ENCODE results near the gene TEKT5.

Gene TEKT5

DNA sequence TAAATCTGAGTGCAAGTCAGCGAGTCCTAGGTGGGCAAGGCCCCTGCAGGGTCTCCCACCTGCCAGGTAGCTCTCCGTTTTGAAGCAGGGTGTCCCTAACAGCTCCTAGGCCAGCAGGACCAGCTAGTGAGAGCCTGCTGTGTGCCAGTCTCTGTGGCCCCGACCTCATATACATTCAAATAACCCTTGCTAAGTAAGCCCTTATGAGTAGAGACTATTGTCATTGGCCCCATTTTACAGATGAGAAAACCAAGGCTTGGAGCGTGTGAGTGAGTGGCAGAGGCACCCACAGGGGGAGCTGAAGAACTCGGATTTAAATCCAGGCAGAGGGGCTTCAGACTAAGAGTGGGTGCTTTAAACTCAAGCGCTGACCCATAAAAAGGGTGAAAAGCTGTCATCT lies 74.6 kb downstream of the TEKT5 start:
- Histone ChIP-seq H4K20me1 (ENCODE audit: insufficient read depth, low read length) (no peaks in the 10 kb centered on the region), H3K4me3 (ENCODE audit: low read length) (no peak overlapping the region), H3K4me1 (ENCODE audit: low read length) (no peaks in the 10 kb centered on the region), H3K4me2 (ENCODE audit: low read depth, low read length) (no peak overlapping the region), H3K27ac (ENCODE audit: low read length) (no peak overlapping the region), H3K36me3 (replicated peaks; ENCODE audit: insufficient read depth, low read length) (no peaks in the 10 kb centered on the region), H3K79me2 (ENCODE audit: low read length) (no peaks in the 10 kb centered on the region), H3F3A (ENCODE audit: insufficient read depth, low read length) (no peaks in the 10 kb centered on the region), H3K27me3 (replicated peaks; ENCODE audit: insufficient read depth, low read length) (no peaks in the 10 kb centered on the region), H2AFZ (ENCODE audit: low read length) (no peak overlapping the region), H3K9me2 (replicated peaks; ENCODE audit: insufficient read depth, low read length) (no peaks in the 10 kb centered on the region), H3K9me3 (replicated peaks; ENCODE audit: insufficient read depth, low read length) (no peaks in the 10 kb centered on the region), H3K9ac (ENCODE audit: low read length) (no peak overlapping the region)
- no peak for DNase-seq
- no peak for TF ChIP-seq EZH2 (optimal IDR thresholded peaks at IDR 0.05; ENCODE audit: low read depth, low read length)
- TF ChIP-seq, protein P1, sequence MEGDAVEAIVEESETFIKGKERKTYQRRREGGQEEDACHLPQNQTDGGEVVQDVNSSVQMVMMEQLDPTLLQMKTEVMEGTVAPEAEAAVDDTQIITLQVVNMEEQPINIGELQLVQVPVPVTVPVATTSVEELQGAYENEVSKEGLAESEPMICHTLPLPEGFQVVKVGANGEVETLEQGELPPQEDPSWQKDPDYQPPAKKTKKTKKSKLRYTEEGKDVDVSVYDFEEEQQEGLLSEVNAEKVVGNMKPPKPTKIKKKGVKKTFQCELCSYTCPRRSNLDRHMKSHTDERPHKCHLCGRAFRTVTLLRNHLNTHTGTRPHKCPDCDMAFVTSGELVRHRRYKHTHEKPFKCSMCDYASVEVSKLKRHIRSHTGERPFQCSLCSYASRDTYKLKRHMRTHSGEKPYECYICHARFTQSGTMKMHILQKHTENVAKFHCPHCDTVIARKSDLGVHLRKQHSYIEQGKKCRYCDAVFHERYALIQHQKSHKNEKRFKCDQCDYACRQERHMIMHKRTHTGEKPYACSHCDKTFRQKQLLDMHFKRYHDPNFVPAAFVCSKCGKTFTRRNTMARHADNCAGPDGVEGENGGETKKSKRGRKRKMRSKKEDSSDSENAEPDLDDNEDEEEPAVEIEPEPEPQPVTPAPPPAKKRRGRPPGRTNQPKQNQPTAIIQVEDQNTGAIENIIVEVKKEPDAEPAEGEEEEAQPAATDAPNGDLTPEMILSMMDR (IDR thresholded peaks at IDR 0.05; ENCODE audit: low read length): no peak
- no peak for TF ChIP-seq EZH2phosphoT487 (IDR thresholded peaks at IDR 0.05; ENCODE audit: low read length)

DNA sequence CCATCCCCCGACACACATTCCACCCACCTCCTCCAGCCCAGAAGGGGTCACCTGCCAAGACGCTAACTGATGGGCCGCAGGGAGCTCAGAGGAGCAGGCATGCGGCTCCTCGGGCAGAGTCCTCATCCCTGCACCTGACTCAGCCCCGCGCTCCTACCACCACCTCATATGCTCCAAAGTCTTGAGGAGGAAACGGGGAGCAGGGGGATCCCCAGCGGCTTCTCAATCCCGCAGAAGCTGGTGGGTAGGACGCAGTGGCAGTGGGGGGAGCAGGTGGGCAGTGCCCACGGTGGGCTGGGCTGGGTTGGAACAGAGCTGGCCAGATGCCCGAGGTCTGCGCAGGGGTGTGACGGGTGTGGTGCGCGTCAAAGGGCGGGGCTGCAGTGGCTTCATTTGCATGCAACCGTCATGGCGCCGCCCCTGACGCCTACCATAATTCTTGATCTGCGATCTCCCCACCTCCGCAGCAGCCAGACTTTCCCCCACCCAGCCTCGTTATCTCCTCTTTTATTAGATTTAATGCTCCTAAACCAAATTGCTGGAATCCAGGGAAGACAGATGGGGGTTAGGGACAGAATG lies 75.4 kb downstream of the TEKT5 start:
- no peak for DNase-seq
- no peaks in the 10 kb centered on the region for H3K36me3 ChIP-seq (replicated peaks; ENCODE audit: insufficient read depth, low read length)
- no peaks in the 10 kb centered on the region for H3F3A ChIP-seq (ENCODE audit: insufficient read depth, low read length)
- H4K20me1 ChIP-seq (ENCODE audit: insufficient read depth, low read length): no peaks in the 10 kb centered on the region
- H3K9ac ChIP-seq (ENCODE audit: low read length): no peak overlapping the region
- no peak overlapping the region for H2AFZ ChIP-seq (ENCODE audit: low read length)
- no peak overlapping the region for H3K4me3 ChIP-seq (ENCODE audit: low read length)
- no peak overlapping the region for H3K4me2 ChIP-seq (ENCODE audit: low read depth, low read length)
- H3K9me2 ChIP-seq (replicated peaks; ENCODE audit: insufficient read depth, low read length): no peaks in the 10 kb centered on the region
- TF ChIP-seq, protein P1 (IDR thresholded peaks at IDR 0.05; ENCODE audit: low read length): no peak
- TF ChIP-seq EZH2phosphoT487 (IDR thresholded peaks at IDR 0.05; ENCODE audit: low read length): no peak
- no peak for TF ChIP-seq EZH2 (optimal IDR thresholded peaks at IDR 0.05; ENCODE audit: low read depth, low read length)
- no peaks in the 10 kb centered on the region for H3K9me3 ChIP-seq (replicated peaks; ENCODE audit: insufficient read depth, low read length)
- H3K27me3 ChIP-seq (replicated peaks; ENCODE audit: insufficient read depth, low read length): no peaks in the 10 kb centered on the region
- no peak overlapping the region for H3K27ac ChIP-seq (ENCODE audit: low read length)
- no peaks in the 10 kb centered on the region for H3K79me2 ChIP-seq (ENCODE audit: low read length)
- no peaks in the 10 kb centered on the region for H3K4me1 ChIP-seq (ENCODE audit: low read length)

DNA sequence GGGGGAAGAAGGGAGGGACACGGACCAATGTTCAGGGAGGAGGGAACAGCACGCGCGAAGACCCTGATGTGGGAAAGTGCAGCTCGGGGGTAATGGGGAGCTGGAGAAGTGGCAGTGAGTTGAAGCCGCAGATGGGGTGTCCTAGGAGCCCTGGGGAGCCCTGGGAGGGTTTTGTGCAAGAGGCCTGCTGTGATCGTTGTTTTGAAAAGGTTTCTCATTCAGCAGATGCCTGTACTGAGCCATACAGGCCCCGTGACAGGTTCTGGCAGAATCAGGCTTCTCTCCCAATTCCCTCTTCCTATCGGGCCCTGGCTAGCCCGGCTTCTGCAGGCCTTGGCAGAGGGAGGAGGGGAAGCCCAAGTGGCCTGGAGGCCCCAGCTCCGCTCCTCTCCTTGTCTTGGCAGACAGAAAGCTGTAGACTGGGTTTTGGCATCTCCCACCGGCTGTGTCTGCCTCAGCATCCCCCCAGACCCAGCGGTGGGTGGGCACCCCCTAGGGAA lies 76.0 kb downstream of the TEKT5 start:
- Histone ChIP-seq H3F3A (ENCODE audit: insufficient read depth, low read length) (no peaks in the 10 kb centered on the region), H3K4me2 (ENCODE audit: low read depth, low read length) (no peak overlapping the region), H2AFZ (ENCODE audit: low read length) (no peak overlapping the region), H4K20me1 (ENCODE audit: insufficient read depth, low read length) (no peaks in the 10 kb centered on the region), H3K9me2 (replicated peaks; ENCODE audit: insufficient read depth, low read length) (no peaks in the 10 kb centered on the region), H3K4me1 (ENCODE audit: low read length) (no peaks in the 10 kb centered on the region), H3K27me3 (replicated peaks; ENCODE audit: insufficient read depth, low read length) (no peaks in the 10 kb centered on the region), H3K4me3 (ENCODE audit: low read length) (no peak overlapping the region), H3K79me2 (ENCODE audit: low read length) (no peaks in the 10 kb centered on the region), H3K9ac (ENCODE audit: low read length) (no peak overlapping the region), H3K9me3 (replicated peaks; ENCODE audit: insufficient read depth, low read length) (no peaks in the 10 kb centered on the region), H3K27ac (ENCODE audit: low read length) (no peak overlapping the region), H3K36me3 (replicated peaks; ENCODE audit: insufficient read depth, low read length) (no peaks in the 10 kb centered on the region)
- TF ChIP-seq, protein P1 (IDR thresholded peaks at IDR 0.05; ENCODE audit: low read length): no peak
- TF ChIP-seq EZH2phosphoT487 (IDR thresholded peaks at IDR 0.05; ENCODE audit: low read length) (no peak), EZH2 (optimal IDR thresholded peaks at IDR 0.05; ENCODE audit: low read depth, low read length) (no peak)
- DNase-seq: no peak
